ENCODE results near the gene IRF9. TPM values are rescaled to one million over a fixed set of nuclear protein-coding genes. Genes with fewer than 3 reads are reported as not detected.

The IRF9 gene
- total RNA-seq, 1 donor from 2014 or later, result 55.5 TPM

Other genes starting within 250 kb of the IRF9 start
- 29.6 and 49.8 TPM in 2 replicates for gene DHRS4, start 207.5 kb upstream of the IRF9 start, total RNA-seq
- gene DHRS4L2, start 172.3 kb upstream of the IRF9 start, total RNA-seq, result 16.3 and 16.9 TPM in 2 replicates
- not detected in 2 replicates for gene CARMIL3, start 109.3 kb upstream of the IRF9 start, total RNA-seq
- gene CPNE6, start 89.7 kb upstream of the IRF9 start, total RNA-seq, result not detected in 2 replicates
- 13.4 and 17.2 TPM in 2 replicates for gene PCK2, start 67.0 kb upstream of the IRF9 start, total RNA-seq
- gene DCAF11, start 46.5 kb upstream of the IRF9 start, total RNA-seq, result 50.6 and 56.1 TPM in 2 replicates
- gene NRL, start 46.3 kb upstream of the IRF9 start, total RNA-seq, result 0.56 and 0.77 TPM in 2 replicates
- gene FITM1, start 30.6 kb upstream of the IRF9 start, total RNA-seq, result not detected in 2 replicates
- 69.4 and 88.5 TPM in 2 replicates for gene PSME1, start 25.1 kb upstream of the IRF9 start, total RNA-seq
- 20.6 and 31.1 TPM in 2 replicates for gene EMC9, start 19.7 kb upstream of the IRF9 start, total RNA-seq
- 81.5 and 136 TPM in 2 replicates for gene PSME2, start 14.7 kb upstream of the IRF9 start, total RNA-seq
- 22.6 and 28.8 TPM in 2 replicates for gene RNF31, start 13.8 kb upstream of the IRF9 start, total RNA-seq
- 0.56 and 0.77 TPM in 2 replicates for gene REC8, start 10.8 kb downstream of the IRF9 start, total RNA-seq
- 26.5 and 79.8 TPM in 2 replicates for gene IPO4, start 27.6 kb downstream of the IRF9 start, total RNA-seq
- 78.4 and 80.1 TPM in 2 replicates for gene TM9SF1, start 34.2 kb downstream of the IRF9 start, total RNA-seq
- under 0.01 TPM in 1 of 2 replicates, not detected in the other for gene TSSK4, start 44.4 kb downstream of the IRF9 start, total RNA-seq
- gene CHMP4A, start 52.2 kb downstream of the IRF9 start, total RNA-seq, result 23.4 and 25.1 TPM in 2 replicates
- gene MDP1, start 54.8 kb downstream of the IRF9 start, total RNA-seq, result 15.9 and 18.0 TPM in 2 replicates
- 142 and 224 TPM in 2 replicates for gene NEDD8, start 71.1 kb downstream of the IRF9 start, total RNA-seq
- gene GMPR2, start 71.7 kb downstream of the IRF9 start, total RNA-seq, result 63.6 and 103 TPM in 2 replicates
- 48.3 and 58.3 TPM in 2 replicates for gene TINF2, start 81.4 kb downstream of the IRF9 start, total RNA-seq
- gene TGM1, start 101.9 kb downstream of the IRF9 start, total RNA-seq, result 0.19 and 0.85 TPM in 2 replicates
- gene RABGGTA, start 110.3 kb downstream of the IRF9 start, total RNA-seq, result 24.0 and 28.0 TPM in 2 replicates
- gene DHRS1, start 138.5 kb downstream of the IRF9 start, total RNA-seq, result 9.0 and 9.9 TPM in 2 replicates
- gene NOP9, start 138.6 kb downstream of the IRF9 start, total RNA-seq, result 19.7 and 34.7 TPM in 2 replicates
- 1.5 and 1.7 TPM in 2 replicates for gene CIDEB, start 146.7 kb downstream of the IRF9 start, total RNA-seq
- gene LTB4R2, start 148.9 kb downstream of the IRF9 start, total RNA-seq, result 1.3 and 3.1 TPM in 2 replicates
- 1.5 and 1.7 TPM in 2 replicates for gene LTB4R, start 150.2 kb downstream of the IRF9 start, total RNA-seq
- 5.6 and 15.5 TPM in 2 replicates for gene ADCY4, start 173.8 kb downstream of the IRF9 start, total RNA-seq
- gene RIPK3, start 178.7 kb downstream of the IRF9 start, total RNA-seq, result 0.19 and 0.56 TPM in 2 replicates
- 30.3 and 71.0 TPM in 2 replicates for gene NFATC4, start 206.9 kb downstream of the IRF9 start, total RNA-seq
- 3.5 and 6.8 TPM in 2 replicates for gene NYNRIN, start 237.7 kb downstream of the IRF9 start, total RNA-seq